Endothelial cell of umbilical vein (primary cell): ENCODE measurements around the gene NCKAP5. TPM values are rescaled to one million over a fixed set of nuclear protein-coding genes. Genes with fewer than 3 reads are reported as not detected.

ENCODE experiments used
- BruUV-seq: library from RNA; stranded (reverse); fragments of 400-500 nt; replicated peaks from 2 replicates; lab custom pipeline; 2021; lab: Mats Ljungman, UMichigan
- CTCF ChIA-PET: fragments of 300-600, 350-600 bp; sonication (Branson Sonifier 250); formaldehyde crosslinking; loops from one replicate; lab custom pipeline; 2021; ENCODE audit warnings: antibody characterized with exemption, inconsistent platforms; lab: Charles Lee
- POLR2A ChIA-PET: fragments of 300-600, 350-600 bp; sonication (Branson Sonifier 250); formaldehyde crosslinking; loops from one replicate; lab custom pipeline; 2021; ENCODE audit warnings: antibody characterized with exemption, inconsistent platforms; lab: Charles Lee
- DNase-seq: peaks from one replicate; pipeline ENCODE4 v3.0.0-alpha.2; 2011; ENCODE audit warnings: low read depth, low spot score
- FAIRE-seq: peaks from 2 replicates; lab custom pipeline; 2011; peaks lifted over from hg19 to GRCh38; lab: Jason Lieb, UNC
- H2AFZ ChIP-seq: 2 replicates; pipeline ENCODE4 v1.6.0; 2012; ENCODE audit warnings: low read depth, low read length, control low read depth, inconsistent platforms
- H3K27ac ChIP-seq: 2 replicates; pipeline ENCODE4 v1.5.1; 2011; ENCODE audit warnings: low read depth, mild to moderate bottlenecking, control low read depth, low read length, moderate library complexity; ENCODE audit not compliant: insufficient read depth
- H3K27me3 ChIP-seq, 2 experiments: 2 replicates each; pipeline versions ENCODE4 v1.6.0 to v1.6.1; 2011; ENCODE audit warnings: low read length in 2 of 2, mixed read lengths in 1 of 2; ENCODE audit not compliant: control insufficient read depth in 2 of 2, insufficient read depth in 2 of 2
- H3K36me3 ChIP-seq, 2 experiments: 2 replicates in 1 of 2; 3 replicates in 1 of 2; pipeline ENCODE4 v1.5.1; 2011; ENCODE audit warnings: low read length in 2 of 2, mild to moderate bottlenecking in 1 of 2, moderate library complexity in 1 of 2; ENCODE audit not compliant: control insufficient read depth in 2 of 2, insufficient read depth in 2 of 2; ENCODE audit errors: extremely low read depth in 1 of 2
- H3K4me1 ChIP-seq: 3 replicates; pipeline ENCODE4 v1.5.1; 2011; ENCODE audit warnings: mild to moderate bottlenecking, low read length; ENCODE audit not compliant: control insufficient read depth, insufficient read depth; ENCODE audit errors: extremely low read depth
- H3K4me2 ChIP-seq: 2 replicates; pipeline ENCODE4 v1.6.1; 2011; ENCODE audit warnings: low read length, control low read depth, mixed read lengths; ENCODE audit not compliant: insufficient read depth
- H3K4me3 ChIP-seq, 3 experiments: fragments of 200-600 bp in 1 of 3; sonication (generic), shearing (Covaris generic) in 1 of 3; replicated peaks in 1 of 3; 2 replicates each; pipeline ENCODE4 v1.5.1; 2011 to 2016; ENCODE audit warnings: control low read depth in 3 of 3, low read length in 3 of 3, mild to moderate bottlenecking in 2 of 3, inconsistent platforms in 1 of 3, low read depth in 1 of 3, moderate library complexity in 1 of 3; ENCODE audit not compliant: insufficient read depth in 1 of 3
- H3K79me2 ChIP-seq: 2 replicates; pipeline ENCODE4 v1.6.0; 2012; ENCODE audit warnings: low read length, inconsistent platforms; ENCODE audit not compliant: control insufficient read depth, insufficient read depth
- H3K9ac ChIP-seq: replicated peaks from 2 replicates; pipeline ENCODE3; 2011; ENCODE audit warnings: low read length, control low read depth; ENCODE audit not compliant: insufficient read depth; ENCODE audit errors: extremely low read depth
- H3K9me1 ChIP-seq: replicated peaks from 3 replicates; pipeline ENCODE4 v1.6.0; 2011; ENCODE audit warnings: mild to moderate bottlenecking, low read length; ENCODE audit not compliant: control insufficient read depth, insufficient read depth; ENCODE audit errors: extremely low read depth
- H3K9me3 ChIP-seq: replicated peaks from 2 replicates; pipeline ENCODE4 v1.5.1; 2012; ENCODE audit warnings: low read length, inconsistent platforms; ENCODE audit not compliant: control insufficient read depth, insufficient read depth
- H4K20me1 ChIP-seq: replicated peaks from 2 replicates; pipeline ENCODE3; 2011; ENCODE audit warnings: mild to moderate bottlenecking, low read length; ENCODE audit not compliant: control insufficient read depth, insufficient read depth; ENCODE audit errors: extremely low read depth
- CTCF ChIP-seq, 2 donors: IDR thresholded peaks; 1 replicate in 1 of 2; 2 replicates in 1 of 2; pipeline ENCODE4 v1.5.1; 2011; ENCODE audit warnings: low read length in 2 of 2, mild to moderate bottlenecking in 2 of 2, moderate library complexity in 2 of 2, control low read depth in 1 of 2, inconsistent platforms in 1 of 2, low read depth in 1 of 2; ENCODE audit not compliant: insufficient read depth in 1 of 2; ENCODE audit errors: extremely low read depth in 1 of 2
- EZH2 ChIP-seq: IDR thresholded peaks from 2 replicates; pipeline ENCODE4 v1.6.1; 2012; ENCODE audit warnings: borderline replicate concordance, low read depth, mild to moderate bottlenecking, moderate library complexity, low read length, inconsistent platforms; ENCODE audit not compliant: severe bottlenecking
- FOS ChIP-seq: IDR thresholded peaks from 2 replicates; pipeline ENCODE4 v1.6.1; 2011; ENCODE audit warnings: mild to moderate bottlenecking, low read length, moderate library complexity, borderline replicate concordance; ENCODE audit not compliant: insufficient read depth
- GATA2 ChIP-seq: IDR thresholded peaks from 2 replicates; pipeline ENCODE4 v1.7.0; 2011; ENCODE audit warnings: low read depth, mild to moderate bottlenecking, moderate library complexity, mixed read lengths, low read length; ENCODE audit not compliant: insufficient read length, insufficient read depth
- JUN ChIP-seq: IDR thresholded peaks from 2 replicates; pipeline ENCODE4 v1.6.1; 2011; ENCODE audit warnings: borderline replicate concordance, low read depth; ENCODE audit not compliant: insufficient read length, insufficient read depth
- MAX ChIP-seq: IDR thresholded peaks from 2 replicates; pipeline ENCODE4 v1.6.1; 2011; ENCODE audit not compliant: insufficient read depth, insufficient read length
- MYC ChIP-seq: IDR thresholded peaks from one replicate; pipeline ENCODE4 v1.6.1; 2011; ENCODE audit warnings: mild to moderate bottlenecking, low read depth, low read length
- POLR2A ChIP-seq: IDR thresholded peaks from 2 replicates; pipeline ENCODE4 v1.6.1; 2012; ENCODE audit warnings: low read depth, mild to moderate bottlenecking, control low read depth, low read length
- POLR2AphosphoS5 ChIP-seq: IDR thresholded peaks from 2 replicates; pipeline ENCODE4 v1.6.1; 2012; ENCODE audit warnings: low read depth, mild to moderate bottlenecking, control low read depth, low read length, moderate library complexity; ENCODE audit not compliant: insufficient read depth
- dilution Hi-C: fragments of 300-500 bp; cut with MboI; formaldehyde crosslinking; loops from one replicate; pipeline ENCODE4 v1.15.0; 2019; ENCODE audit warnings: low sequenced_read_pairs; ENCODE audit not compliant: extremely low pct_ligation_motif_present
- intact Hi-C: fragments of 100-400 bp; cut with micrococcal nuclease; formaldehyde crosslinking; loops from one replicate; pipeline ENCODE4 v1.10.0; 2022
- polyA plus RNA-seq, 4 experiments: library from polyadenylated mRNA; depleted of rRNA in 3 of 4; stranded (reverse) in 3 of 4; unstranded in 1 of 4; fragments of >200 nt; gene quantifications; 2 replicates each; pipeline versions ENCODE4 v1.2.1 to v1.2.3, GENCODE V29; 2011 to 2012; ENCODE audit warnings: missing spikeins in 1 of 4
- total RNA-seq: library from RNA; stranded (reverse); gene quantifications from 2 replicates; pipeline ENCODE4 v1.2.3, GENCODE V29; 2021

The NCKAP5 gene
- total and polyA plus RNA-seq, 2 donors (not counting 3 experiments of a cell fraction or from before 2014, with no cell fraction given): 0.47 to 3.3 TPM

GRCh38 chr2:132752421-132753206 is 815.6 kb downstream of the NCKAP5 start:
- FAIRE-seq (no peak), DNase-seq (no peak)
- dilution Hi-C loops (no loop called here), intact Hi-C loops (no loop called here)
- no peaks in the 10 kb centered on the region for H3K4me1 ChIP-seq
- no peak for TF ChIP-seq JUN
- no peak for TF ChIP-seq FOS
- no peak for TF ChIP-seq MYC
- TF ChIP-seq EZH2: no peak
- no peak for TF ChIP-seq CTCF (IDR thresholded peaks at IDR 0.05; ENCODE audit: extremely low read depth in 1 of 2, insufficient read depth in 1 of 2, low read depth in 1 of 2, low read length in 2 of 2)
- no peak for TF ChIP-seq MAX
- TF ChIP-seq GATA2: no peak
- no peak for TF ChIP-seq POLR2AphosphoS5
- TF ChIP-seq POLR2A: no peak
- no peaks in the 10 kb centered on the region for H4K20me1 ChIP-seq
- H3K27ac ChIP-seq: no peak overlapping the region
- ChIA-PET CTCF (no interaction called here), POLR2A (no interaction called here)
- H3K79me2 ChIP-seq: no peaks in the 10 kb centered on the region
- H3K36me3 ChIP-seq: no peaks in the 10 kb centered on the region
- H3K9me3 ChIP-seq: no peaks in the 10 kb centered on the region
- no peak overlapping the region for H3K4me2 ChIP-seq
- no peaks in the 10 kb centered on the region for H3K9me1 ChIP-seq
- H3K4me3 ChIP-seq: no peak overlapping the region
- H3K9ac ChIP-seq: no peak overlapping the region
- H2AFZ ChIP-seq: no peak overlapping the region
- H3K27me3 ChIP-seq: no peaks in the 10 kb centered on the region
- BruUV-seq: no TSS peak
